GM13977 (cell line): ENCODE results near the gene NUB1.
"Not testable (repeated sequence)": the region's sequence is repeated elsewhere in the genome, so short reads cannot be mapped to it uniquely, and the experiment has no call there.

Experiments
- DNase-seq: peaks from one replicate; pipeline ENCODE4 v3.0.0; 2012; ENCODE audit warnings: low spot score
- CTCF ChIP-seq: IDR thresholded peaks from 2 replicates; pipeline ENCODE4 v1.5.1; 2012; ENCODE audit warnings: mild to moderate bottlenecking, control low read depth; ENCODE audit not compliant: insufficient read depth; ENCODE audit errors: extremely low read depth, missing control alignments
- in situ Hi-C: fragments of 300-500 bp; cut with MboI; formaldehyde crosslinking; loops from one replicate; pipeline ENCODE4 v1.12.0; 2022; ENCODE audit warnings: low sequenced_read_pairs, low pct_unique_long_range_greater_than_20kb, mixed read lengths, inconsistent platforms; ENCODE audit not compliant: unreplicated experiment

The NUB1 gene

GRCh38 chr7:151301471-151302462 is 39.8 kb upstream of the NUB1 start:
- TF ChIP-seq CTCF: no peak
- DNase-seq: no peak
- in situ Hi-C loops: no loop called here

- DNase-seq, in situ Hi-C loops: not testable (repeated sequence)
These were observed 37.4 kb upstream of the NUB1 start for GRCh38 chr7:151304251-151304650.

- no peak for DNase-seq
- TF ChIP-seq CTCF: no peak
- in situ Hi-C loops: no loop called here
These were observed 36.8 kb upstream of the NUB1 start for GRCh38 chr7:151304856-151305255.

- in situ Hi-C loops: no loop called here
- DNase-seq: no peak
- TF ChIP-seq CTCF: no peak
These were observed 35.2 kb upstream of the NUB1 start for GRCh38 chr7:151306374-151306773.

GRCh38 chr7:151306860-151307259 is 34.8 kb upstream of the NUB1 start:
- in situ Hi-C loops: no loop called here
- DNase-seq: no peak
- TF ChIP-seq CTCF: no peak

- TF ChIP-seq CTCF: no peak
- no peak for DNase-seq
- in situ Hi-C loops: no loop called here
These were observed 34.1 kb upstream of the NUB1 start for GRCh38 chr7:151307536-151307935.

- TF ChIP-seq CTCF: no peak
- DNase-seq: no peak
- in situ Hi-C loops: no loop called here
These were observed 33.4 kb upstream of the NUB1 start for GRCh38 chr7:151308256-151308655.
